ENCODE data around the gene RBM47. TPM values are rescaled to one million over a fixed set of nuclear protein-coding genes. Genes with fewer than 3 reads are reported as not detected.

RBM47 gene
- total and polyA plus RNA-seq, 8 donors, result 12.3 to 59.6 (median 32.4) TPM

DNA sequence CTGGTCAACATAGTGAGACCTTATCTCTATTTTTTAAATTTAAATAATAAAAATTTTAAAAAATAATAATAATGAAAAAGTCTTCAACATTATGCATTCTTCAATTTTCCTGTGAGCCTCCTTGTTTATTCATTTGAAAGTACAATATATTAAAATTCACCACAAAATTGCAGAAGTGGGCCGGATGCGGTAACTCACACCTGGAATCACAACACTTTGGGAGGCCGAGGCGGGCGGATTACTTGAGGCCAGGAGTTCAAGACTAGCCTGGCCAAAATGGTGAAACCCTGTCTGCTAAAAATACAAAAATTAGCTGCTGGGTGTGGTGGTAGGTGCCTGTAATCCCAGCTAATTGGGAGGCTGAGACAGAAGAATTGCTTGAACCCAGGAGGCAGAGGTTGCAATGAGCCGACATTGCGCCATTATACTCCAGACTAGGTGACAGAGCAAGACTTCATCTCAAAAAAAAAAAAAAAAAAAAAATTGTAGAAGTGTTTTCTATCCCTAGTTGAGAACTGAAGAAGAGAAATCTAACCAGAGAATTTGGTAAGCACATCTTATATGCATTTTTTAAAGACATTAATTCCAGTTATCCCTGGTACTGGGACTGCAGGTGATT lies 56.9 kb downstream of the RBM47 start:
- TF ChIP-seq, protein P1, sequence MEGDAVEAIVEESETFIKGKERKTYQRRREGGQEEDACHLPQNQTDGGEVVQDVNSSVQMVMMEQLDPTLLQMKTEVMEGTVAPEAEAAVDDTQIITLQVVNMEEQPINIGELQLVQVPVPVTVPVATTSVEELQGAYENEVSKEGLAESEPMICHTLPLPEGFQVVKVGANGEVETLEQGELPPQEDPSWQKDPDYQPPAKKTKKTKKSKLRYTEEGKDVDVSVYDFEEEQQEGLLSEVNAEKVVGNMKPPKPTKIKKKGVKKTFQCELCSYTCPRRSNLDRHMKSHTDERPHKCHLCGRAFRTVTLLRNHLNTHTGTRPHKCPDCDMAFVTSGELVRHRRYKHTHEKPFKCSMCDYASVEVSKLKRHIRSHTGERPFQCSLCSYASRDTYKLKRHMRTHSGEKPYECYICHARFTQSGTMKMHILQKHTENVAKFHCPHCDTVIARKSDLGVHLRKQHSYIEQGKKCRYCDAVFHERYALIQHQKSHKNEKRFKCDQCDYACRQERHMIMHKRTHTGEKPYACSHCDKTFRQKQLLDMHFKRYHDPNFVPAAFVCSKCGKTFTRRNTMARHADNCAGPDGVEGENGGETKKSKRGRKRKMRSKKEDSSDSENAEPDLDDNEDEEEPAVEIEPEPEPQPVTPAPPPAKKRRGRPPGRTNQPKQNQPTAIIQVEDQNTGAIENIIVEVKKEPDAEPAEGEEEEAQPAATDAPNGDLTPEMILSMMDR (IDR thresholded peaks at IDR 0.05), result no peak
- Histone ChIP-seq H3K27ac (no peak overlapping the region), H3K36me3 (no peaks in the 10 kb centered on the region), H3K27me3 (no peaks in the 10 kb centered on the region), H3K4me1 (peaks cover 4 to 18% (median 17%) of the 10 kb centered on the region in 3 donors), H3K9me3 (no peaks in the 10 kb centered on the region), H3K4me3 (no peak overlapping the region)
- DNase-seq (no peak), FAIRE-seq (no peak), ATAC-seq (no peak)
- intact Hi-C loops (cut with DNase I), result no loop called here
- WGBS, 2 donors, result 93 to 97% methylated on average over 7 of the region's 7 CpGs

DNA sequence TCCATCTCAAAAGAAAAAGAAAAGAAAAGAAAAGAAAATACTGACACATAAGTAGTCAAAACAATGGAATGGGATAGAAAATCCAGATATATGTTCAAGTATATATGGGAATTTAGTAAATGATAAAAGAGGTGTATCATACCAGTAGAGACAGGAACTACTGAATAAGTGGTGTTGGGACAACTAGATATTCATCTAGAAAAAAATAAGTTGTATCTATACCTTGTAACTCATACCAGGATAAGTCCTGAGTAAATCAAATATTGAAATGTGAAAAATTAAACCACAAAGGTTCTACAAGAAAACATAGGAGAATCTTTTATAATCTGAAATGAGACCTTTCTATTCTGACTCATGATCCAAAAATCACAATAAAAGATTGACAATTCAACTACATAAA lies 58.5 kb downstream of the RBM47 start:
- Histone ChIP-seq H3K36me3 (no peaks in the 10 kb centered on the region), H3K4me1 (peaks cover 0 to 9% (median 7%) of the 10 kb centered on the region in 3 donors), H3K9me3 (no peaks in the 10 kb centered on the region), H3K27ac (no peak overlapping the region), H3K4me3 (no peak overlapping the region), H3K27me3 (no peaks in the 10 kb centered on the region)
- intact Hi-C loops (cut with DNase I), result no loop called here
- FAIRE-seq (no peak), DNase-seq (no peak), ATAC-seq (no peak)
- TF ChIP-seq, protein P1 (IDR thresholded peaks at IDR 0.05), result no peak

DNA sequence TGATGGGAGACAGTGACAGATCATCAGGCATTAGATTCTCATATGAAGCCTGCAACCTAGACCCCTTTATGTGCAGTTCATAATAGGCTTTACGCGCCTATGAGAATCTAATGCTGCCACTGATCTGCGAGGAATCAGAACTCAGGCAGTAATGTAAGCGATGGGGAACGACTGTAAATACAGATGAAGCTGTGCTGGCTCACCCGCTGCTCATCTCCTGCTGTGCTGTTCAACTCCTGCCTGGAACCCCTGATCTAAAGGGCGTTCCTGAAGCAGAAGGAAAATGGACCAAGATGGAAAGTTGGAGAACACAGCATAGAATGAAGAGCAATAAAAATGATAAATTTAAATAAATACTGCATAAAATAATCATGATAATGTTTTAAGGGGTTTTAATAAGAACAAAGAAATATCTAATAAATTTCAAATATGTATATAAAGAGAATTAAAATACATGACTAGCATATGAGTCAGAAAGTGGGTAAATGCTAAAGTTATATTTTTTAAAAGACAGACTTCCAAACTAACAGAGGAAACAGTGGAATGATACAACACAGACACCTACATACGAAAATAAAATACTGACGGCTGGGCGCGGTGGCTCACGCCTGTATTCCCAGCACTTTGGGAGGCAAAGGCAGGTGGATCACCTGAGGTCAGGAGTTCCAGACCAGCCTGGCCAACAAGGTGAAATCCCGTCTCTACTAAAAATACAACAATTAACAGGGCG lies 59.2 kb downstream of the RBM47 start:
- ATAC-seq (no peak), DNase-seq (no peak), FAIRE-seq (no peak)
- Histone ChIP-seq H3K27ac (no peak overlapping the region), H3K9me3 (no peaks in the 10 kb centered on the region), H3K36me3 (no peaks in the 10 kb centered on the region), H3K4me1 (peaks cover 0 to 2% (median 0%) of the 10 kb centered on the region in 3 donors), H3K4me3 (no peak overlapping the region), H3K27me3 (no peaks in the 10 kb centered on the region)
- 95 to 98% methylated on average over 14 of the region's 14 CpGs for WGBS, 2 donors
- intact Hi-C loops (cut with DNase I), result no loop called here
- TF ChIP-seq, protein P1 (IDR thresholded peaks at IDR 0.05), result no peak

DNA sequence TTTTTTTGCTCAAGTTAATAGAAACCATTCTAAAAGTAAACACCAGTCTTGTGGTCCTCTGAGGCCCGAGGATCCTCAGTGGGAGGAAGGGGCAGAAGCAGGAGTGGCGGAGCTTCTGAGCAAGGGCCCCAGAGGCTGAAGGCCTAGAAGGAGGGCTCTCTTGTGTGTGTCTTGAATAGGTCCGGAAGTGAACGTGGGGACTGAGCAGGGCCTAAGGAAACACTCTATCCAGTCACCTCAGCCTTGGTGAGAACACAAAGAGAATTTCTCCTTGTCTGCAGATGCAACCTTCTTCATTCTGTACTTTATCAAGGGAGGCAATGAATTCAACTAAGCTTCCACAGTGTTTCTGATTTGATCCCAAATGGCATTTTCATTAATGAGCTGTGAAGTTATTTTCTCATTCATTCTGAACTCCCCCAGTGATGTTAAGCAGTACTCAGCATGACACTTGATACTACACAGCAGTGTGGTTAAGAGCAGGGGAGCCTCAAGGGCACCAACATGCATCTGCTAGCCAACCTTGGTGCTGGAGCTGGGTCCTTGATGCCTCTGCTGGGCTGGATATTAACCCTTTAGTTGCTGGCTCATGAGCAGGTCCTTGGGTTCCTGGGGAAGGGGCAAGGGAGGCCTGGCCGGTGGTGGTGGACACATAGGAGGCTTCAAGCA lies 64.7 kb downstream of the RBM47 start:
- whole genome bisulfite sequencing, 2 donors, result 61% methylated on average over 5 of the region's 5 CpGs
- intact Hi-C loops (cut with DNase I), result no loop called here
- Histone ChIP-seq H3K36me3 (no peaks in the 10 kb centered on the region), H3K4me1 (peaks cover 8 to 28% (median 9%) of the 10 kb centered on the region in 3 donors), H3K9me3 (no peaks in the 10 kb centered on the region), H3K27me3 (no peaks in the 10 kb centered on the region), H3K27ac (peak overlapping the region in 1 of 4 donors; percentile 50), H3K4me3 (no peak overlapping the region)
- peak in 3 of 4 donors; percentile 21 to 59 (median 55) for ATAC-seq
- TF ChIP-seq, protein P1 (IDR thresholded peaks at IDR 0.05), result no peak
- no peak for FAIRE-seq
- no peak for DNase-seq

All from pancreas (tissue), 10 donors.